ENCODE measurements around the gene ASZ1.

Gene ASZ1

DNA sequence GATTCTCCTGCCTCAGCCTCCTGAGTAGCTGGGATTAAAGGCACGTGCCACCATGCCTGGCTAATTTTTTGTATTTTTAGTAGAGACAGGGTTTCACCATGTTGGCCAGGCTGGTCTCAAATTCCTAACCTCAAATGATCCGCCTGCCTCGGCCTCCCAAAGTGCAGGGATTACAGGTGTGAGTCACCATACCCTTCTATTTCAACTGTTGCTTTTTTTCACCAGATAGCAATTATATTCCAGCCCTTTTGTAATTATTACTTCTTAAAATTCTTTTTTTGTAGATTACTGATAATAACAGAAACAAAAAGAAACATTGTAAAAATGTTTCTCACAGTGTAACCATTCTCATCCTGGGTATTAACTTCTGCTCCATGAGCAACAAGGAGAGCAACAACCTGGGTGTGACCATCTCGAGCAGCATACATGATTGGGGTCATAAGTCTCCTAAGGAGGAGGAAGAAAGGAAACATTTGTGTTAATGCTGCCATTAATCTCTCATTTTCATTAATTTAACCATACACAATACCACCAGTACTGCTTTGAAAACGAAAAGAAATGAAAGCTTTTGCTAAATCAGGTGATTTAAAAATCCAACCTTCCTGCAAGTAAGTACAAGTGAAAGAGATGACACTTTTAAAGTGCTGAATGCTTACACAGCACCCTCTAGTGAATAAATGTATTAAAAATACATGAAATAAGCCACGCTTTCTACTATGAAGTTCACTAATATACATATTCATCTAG, 41.8 kb downstream of the ASZ1 start:
- DNase-seq (ENCODE audit: extremely low read depth, insufficient read length): no peak
- H3K4me3 ChIP-seq (replicated peaks; ENCODE audit: low read depth, low read length): no peak overlapping the region
- H3K36me3 ChIP-seq (ENCODE audit: control insufficient read depth, insufficient read depth, low read length): no peaks in the 10 kb centered on the region
- TF ChIP-seq, protein P1, sequence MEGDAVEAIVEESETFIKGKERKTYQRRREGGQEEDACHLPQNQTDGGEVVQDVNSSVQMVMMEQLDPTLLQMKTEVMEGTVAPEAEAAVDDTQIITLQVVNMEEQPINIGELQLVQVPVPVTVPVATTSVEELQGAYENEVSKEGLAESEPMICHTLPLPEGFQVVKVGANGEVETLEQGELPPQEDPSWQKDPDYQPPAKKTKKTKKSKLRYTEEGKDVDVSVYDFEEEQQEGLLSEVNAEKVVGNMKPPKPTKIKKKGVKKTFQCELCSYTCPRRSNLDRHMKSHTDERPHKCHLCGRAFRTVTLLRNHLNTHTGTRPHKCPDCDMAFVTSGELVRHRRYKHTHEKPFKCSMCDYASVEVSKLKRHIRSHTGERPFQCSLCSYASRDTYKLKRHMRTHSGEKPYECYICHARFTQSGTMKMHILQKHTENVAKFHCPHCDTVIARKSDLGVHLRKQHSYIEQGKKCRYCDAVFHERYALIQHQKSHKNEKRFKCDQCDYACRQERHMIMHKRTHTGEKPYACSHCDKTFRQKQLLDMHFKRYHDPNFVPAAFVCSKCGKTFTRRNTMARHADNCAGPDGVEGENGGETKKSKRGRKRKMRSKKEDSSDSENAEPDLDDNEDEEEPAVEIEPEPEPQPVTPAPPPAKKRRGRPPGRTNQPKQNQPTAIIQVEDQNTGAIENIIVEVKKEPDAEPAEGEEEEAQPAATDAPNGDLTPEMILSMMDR (IDR thresholded peaks at IDR 0.05; ENCODE audit: insufficient read depth, low read length, poor library complexity, severe bottlenecking): no peak
- no peaks in the 10 kb centered on the region for H3K27me3 ChIP-seq (replicated peaks; ENCODE audit: control insufficient read depth, insufficient read depth, low read length)

DNA sequence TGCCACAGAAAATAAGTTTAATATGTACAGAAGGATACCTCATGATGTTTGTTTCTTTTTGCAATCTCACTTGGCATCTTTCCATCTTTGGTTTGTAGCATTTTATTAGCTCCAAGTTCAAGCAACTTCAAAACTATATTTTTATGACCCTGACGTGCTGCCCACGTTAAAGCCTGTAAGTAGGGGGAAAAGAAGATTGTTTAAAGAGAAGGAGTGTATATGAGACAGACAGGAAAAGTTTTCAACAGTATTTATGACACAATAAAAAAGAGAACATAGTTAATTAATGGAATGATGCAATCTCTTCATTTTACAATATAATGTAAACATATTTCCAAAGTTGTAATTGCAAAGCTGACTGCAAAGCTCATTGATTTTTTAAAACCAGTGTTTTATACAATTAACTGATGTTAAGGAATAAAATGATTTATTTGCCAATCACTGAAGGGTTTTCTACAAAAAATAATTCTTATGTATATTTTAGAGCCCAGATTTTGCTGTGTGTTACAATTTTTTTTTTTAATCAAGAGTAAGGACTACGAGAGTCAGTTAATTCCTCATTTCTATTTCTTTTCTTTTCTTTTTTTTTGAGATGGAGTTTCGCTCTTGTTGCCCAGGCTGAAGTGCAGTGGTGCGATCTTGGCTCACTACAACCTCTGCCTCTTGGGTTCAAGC, 42.5 kb downstream of the ASZ1 start:
- Histone ChIP-seq H3K27me3 (replicated peaks; ENCODE audit: control insufficient read depth, insufficient read depth, low read length) (no peaks in the 10 kb centered on the region), H3K4me3 (replicated peaks; ENCODE audit: low read depth, low read length) (no peak overlapping the region), H3K36me3 (ENCODE audit: control insufficient read depth, insufficient read depth, low read length) (no peaks in the 10 kb centered on the region)
- TF ChIP-seq, protein P1 (IDR thresholded peaks at IDR 0.05; ENCODE audit: insufficient read depth, low read length, poor library complexity, severe bottlenecking): no peak
- DNase-seq (ENCODE audit: extremely low read depth, insufficient read length): no peak

GRCh38 chr7:117383483-117384189, 43.7 kb downstream of the ASZ1 start:
- no peak for DNase-seq (ENCODE audit: extremely low read depth, insufficient read length)
- Histone ChIP-seq H3K36me3 (ENCODE audit: control insufficient read depth, insufficient read depth, low read length) (no peaks in the 10 kb centered on the region), H3K27me3 (replicated peaks; ENCODE audit: control insufficient read depth, insufficient read depth, low read length) (no peaks in the 10 kb centered on the region), H3K4me3 (replicated peaks; ENCODE audit: low read depth, low read length) (no peak overlapping the region)
- TF ChIP-seq, protein P1 (IDR thresholded peaks at IDR 0.05; ENCODE audit: insufficient read depth, low read length, poor library complexity, severe bottlenecking): no peak

GRCh38 chr7:117383046-117383445, 44.2 kb downstream of the ASZ1 start:
- Histone ChIP-seq H3K27me3 (replicated peaks; ENCODE audit: control insufficient read depth, insufficient read depth, low read length) (no peaks in the 10 kb centered on the region), H3K4me3 (replicated peaks; ENCODE audit: low read depth, low read length) (no peak overlapping the region), H3K36me3 (ENCODE audit: control insufficient read depth, insufficient read depth, low read length) (no peaks in the 10 kb centered on the region)
- DNase-seq (ENCODE audit: extremely low read depth, insufficient read length): no peak
- TF ChIP-seq, protein P1 (IDR thresholded peaks at IDR 0.05; ENCODE audit: insufficient read depth, low read length, poor library complexity, severe bottlenecking): no peak

GRCh38 chr7:117381362-117381761, 45.9 kb downstream of the ASZ1 start:
- TF ChIP-seq, protein P1 (IDR thresholded peaks at IDR 0.05; ENCODE audit: insufficient read depth, low read length, poor library complexity, severe bottlenecking): peak; percentile 24
- H3K4me3 ChIP-seq (replicated peaks; ENCODE audit: low read depth, low read length): no peak overlapping the region
- no peak for DNase-seq (ENCODE audit: extremely low read depth, insufficient read length)
- no peaks in the 10 kb centered on the region for H3K27me3 ChIP-seq (replicated peaks; ENCODE audit: control insufficient read depth, insufficient read depth, low read length)
- no peaks in the 10 kb centered on the region for H3K36me3 ChIP-seq (ENCODE audit: control insufficient read depth, insufficient read depth, low read length)

All from GM06990 (cell line).